ENCODE measurements around the gene SYNRG.
A peak's percentile ranks its signal among the peaks of the same experiment; 100 is the strongest.

The SYNRG gene

DNA sequence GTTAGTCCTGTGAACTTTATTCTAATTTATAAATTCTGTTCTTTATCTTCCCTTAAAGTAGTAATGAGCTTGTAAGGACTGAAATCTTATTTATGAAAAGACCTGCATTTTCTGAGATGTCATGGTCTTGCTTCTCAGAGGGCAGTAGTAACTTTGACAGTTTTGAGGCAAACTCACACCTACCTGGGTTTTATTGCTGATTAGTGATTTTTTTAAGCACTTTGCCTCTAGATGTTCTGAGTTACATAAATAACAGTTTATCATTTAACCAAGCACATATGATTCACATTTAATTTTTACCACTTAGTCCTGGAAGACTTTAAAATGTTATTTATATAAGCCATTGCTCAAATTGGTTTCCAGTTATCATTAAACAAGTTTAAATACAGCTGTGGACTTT is 108.8 kb downstream of the SYNRG start:
- DNase-seq: no peak

- DNase-seq: no peak
Measured at GRCh38 chr17:37494971-37495370, 114.2 kb downstream of the SYNRG start.

GRCh38 chr17:37494401-37494831 is 114.8 kb downstream of the SYNRG start:
- DNase-seq: no peak

DNA sequence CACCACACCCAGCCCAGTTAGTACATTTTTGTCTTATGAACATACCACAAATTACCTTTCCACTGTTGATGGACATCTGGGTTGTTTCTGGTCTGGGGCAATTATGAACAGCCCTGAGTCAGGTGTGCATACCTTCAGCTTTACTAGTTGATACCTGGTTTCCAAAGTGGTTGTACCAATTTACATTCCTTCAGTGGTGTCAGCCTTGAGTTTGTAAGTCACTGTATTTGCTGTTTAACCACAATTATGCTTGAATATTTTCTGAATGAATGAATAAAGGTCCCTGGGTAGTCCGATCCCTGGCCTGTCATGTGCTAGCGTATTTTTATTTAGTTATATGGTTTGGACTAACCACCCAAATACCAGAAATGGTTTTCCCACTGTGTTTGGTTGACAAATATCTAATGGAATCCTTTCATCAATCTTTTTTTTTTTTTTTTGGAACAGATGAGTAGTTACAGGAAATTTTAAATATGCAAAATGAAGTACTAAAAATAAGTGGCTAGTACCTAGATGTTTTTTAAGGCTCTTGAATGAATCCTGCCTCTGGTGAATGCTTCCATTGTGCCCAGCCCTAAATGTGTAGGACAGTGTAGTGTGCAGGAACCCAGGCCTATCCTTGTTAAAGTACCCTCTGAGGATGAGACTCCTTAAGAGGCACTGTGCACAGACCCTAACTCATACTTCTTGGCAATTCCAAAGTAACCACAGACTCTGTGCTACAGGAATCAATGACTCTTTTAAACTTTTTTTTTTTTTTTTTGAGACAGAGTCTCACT is 115.8 kb downstream of the SYNRG start:
- no peak for DNase-seq

DNA sequence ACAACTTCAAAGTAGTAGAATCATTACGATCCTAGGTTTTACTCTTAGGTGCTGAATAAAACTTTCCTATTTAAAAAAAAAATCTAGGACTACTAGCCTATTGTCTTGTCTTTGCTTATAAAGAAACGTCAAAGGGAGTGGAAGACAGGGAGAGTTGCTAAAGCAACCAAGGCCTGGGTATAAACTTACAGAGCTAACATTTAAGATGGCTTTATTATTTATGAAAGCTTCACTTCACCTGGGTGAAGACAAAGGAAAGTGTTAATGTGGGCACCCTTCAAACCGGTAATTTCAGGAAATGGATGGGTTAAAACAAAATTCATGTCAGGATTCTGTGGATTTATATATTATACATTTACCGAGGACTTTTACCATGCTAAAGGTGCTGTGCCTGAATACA is 117.1 kb downstream of the SYNRG start:
- DNase-seq: no peak

GRCh38 chr17:37490638-37491614 is 118.3 kb downstream of the SYNRG start:
- DNase-seq: no peak

DNA sequence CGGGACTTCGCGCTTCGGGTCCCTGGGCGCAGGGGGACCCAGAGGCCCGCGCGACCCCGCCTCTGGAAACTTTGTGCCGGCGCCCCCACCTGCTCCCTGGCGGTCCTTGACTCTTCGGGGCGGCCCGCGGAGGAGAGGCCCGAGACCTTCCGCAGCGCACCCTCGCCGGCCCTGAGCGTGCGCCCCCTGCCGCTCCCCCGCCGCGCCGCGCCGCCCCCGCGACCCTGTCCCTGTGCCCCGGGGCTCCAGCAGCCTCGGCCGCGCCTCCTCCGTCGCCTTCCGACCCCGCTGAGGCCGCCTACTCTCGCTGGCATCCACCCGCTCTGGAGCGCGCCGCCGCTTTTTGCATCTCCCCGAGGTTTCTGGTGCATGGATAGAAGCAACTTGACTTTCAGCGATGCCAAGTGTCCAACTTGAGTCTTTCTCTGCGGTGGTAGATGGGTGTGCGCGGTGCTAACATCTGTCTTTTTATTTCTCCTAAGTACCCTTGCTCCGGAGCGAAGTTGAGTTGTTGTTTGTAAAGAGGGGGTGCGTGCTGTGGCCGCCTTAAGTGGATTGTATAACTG is 119.1 kb downstream of the SYNRG start:
- peak in 1 of 2 donors; percentile 48 for DNase-seq

DNA sequence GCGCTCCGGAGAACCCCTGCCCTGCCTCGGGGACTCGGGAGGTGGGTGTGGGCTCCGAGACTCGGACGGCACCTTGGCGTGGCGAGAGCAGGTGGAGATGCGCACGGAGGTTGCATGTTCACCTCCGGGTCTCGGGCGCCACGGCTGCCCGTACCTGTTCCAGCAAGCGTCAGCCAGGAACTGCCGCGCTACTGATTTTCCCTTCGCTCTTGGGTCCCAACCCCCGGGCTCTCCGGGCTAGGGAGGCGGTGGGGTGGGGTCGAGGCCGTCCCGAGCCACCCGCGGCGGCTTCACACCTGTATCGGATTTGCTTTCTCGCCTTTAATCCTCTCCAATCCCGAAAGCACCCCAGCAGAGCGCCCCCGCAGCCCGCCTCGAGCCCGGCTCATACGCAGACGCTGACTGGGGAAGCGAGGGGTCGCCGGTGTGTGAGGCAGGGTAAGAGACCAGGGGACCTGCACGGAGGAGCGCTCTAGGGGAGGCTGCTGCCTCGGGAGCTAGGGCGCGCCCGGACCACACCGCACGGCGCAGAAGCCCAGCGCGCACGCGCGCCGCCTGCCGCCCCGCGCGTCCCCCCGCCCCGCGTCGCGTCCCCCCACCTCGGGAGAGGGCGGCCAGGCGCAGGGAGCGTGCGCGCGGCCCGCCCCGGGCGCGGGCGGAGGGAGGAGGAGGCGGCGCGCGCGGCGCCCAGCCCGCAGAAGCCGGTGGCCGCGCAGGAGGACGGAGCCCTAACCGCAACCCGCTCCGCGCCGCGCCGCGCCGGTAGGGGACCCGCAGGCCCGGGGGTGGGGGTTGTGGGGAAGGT is 119.8 kb downstream of the SYNRG start, which contains the start of gene DUSP14:
DUSP14 (plus strand) TSS at position 695 of the 805 bp plus-strand sequence. CDS start 22,382 bp downstream, outside the sequence.
- DNase-seq: peak; percentile 62 to 78

GRCh38 chr17:37488607-37489196 is 120.5 kb downstream of the SYNRG start:
- DNase-seq: no peak

- DNase-seq: peak in 1 of 2 donors; percentile 25
Measured at GRCh38 chr17:37488009-37488604, 121.1 kb downstream of the SYNRG start.

- DNase-seq: no peak
Measured at GRCh38 chr17:37485938-37486570, 123.2 kb downstream of the SYNRG start.

DNA sequence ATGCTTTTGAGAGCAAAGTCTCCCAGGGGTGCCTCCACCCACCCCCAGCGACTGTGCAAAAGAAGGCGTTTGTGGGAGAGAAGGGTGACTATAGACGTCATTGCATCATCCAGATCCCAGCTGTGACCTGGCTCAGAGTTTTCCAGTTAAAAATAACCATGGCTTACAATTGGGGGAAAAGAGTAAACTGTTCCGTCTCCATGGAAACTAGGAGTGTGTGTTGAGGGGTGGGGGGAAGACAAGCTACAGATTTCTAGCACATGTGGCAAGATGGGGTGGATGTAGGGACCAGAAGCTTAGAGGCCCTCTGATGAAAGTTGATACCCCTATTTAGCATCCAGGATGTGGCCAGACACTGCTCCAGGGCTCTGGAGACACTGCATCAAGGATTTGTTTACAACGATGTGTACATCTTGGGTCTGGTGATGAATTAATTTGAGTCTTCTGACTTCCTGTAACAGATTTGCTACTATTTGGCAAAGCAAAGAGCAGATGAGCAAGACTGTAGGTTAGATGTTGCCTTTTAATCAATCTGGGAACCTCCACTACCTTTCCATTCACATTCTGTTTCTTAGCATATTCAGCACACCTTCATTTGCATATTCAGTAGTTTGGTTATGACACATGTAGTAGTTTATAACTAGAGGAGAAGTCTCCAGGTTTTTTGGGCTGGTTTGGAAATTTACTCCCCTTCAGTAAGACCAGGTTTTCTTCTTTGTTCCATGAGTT is 125.7 kb downstream of the SYNRG start:
- no peak for DNase-seq

GRCh38 chr17:37481001-37481665 is 128.1 kb downstream of the SYNRG start:
- no peak for DNase-seq

- no peak for DNase-seq
Measured at GRCh38 chr17:37480427-37480826, 128.8 kb downstream of the SYNRG start.

DNA sequence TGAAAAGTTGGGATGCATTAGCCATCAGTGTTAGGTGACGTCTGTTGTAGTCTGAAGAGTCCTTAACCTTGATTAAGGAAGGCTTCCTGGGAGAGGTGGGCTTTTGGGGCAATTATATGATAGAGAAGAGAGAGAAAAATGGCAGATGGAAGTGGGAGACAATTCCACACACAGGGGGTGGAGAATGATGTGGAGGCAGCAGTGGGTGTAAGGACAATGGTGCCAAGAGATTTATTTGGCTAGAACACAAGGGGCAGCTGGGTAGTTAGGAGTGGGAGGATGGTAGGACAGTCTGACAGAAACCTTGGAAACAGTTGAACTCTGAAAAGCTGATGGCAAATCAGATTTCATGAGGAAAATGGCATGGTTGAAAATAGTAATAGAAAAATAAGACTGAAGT is 130.2 kb downstream of the SYNRG start:
- DNase-seq: no peak

- DNase-seq: no peak
Measured at GRCh38 chr17:37478187-37478586, 131.0 kb downstream of the SYNRG start.

- DNase-seq: no peak
Measured at GRCh38 chr17:37476431-37477120, 132.6 kb downstream of the SYNRG start.

GRCh38 chr17:37475731-37476420 is 133.3 kb downstream of the SYNRG start:
- DNase-seq: no peak
